Left kidney (tissue), 8 donors: Measurements from ENCODE around the gene CAPSL. TPM values are rescaled to one million over a fixed set of nuclear protein-coding genes. Genes with fewer than 3 reads are reported as not detected.
"Not testable (repeated sequence)": the region's sequence is repeated elsewhere in the genome, so short reads cannot be mapped to it uniquely, and the experiment has no call there.

Experiments
- DNase-seq: peaks from one replicate; pipeline ENCODE4 v3.0.0-alpha.2; 2013
- long read RNA-seq, 8 donors: transcript quantifications; one replicate each; lab custom pipeline, GENCODE V29; 2026
- polyA plus RNA-seq: library from polyadenylated mRNA; unstranded; fragments of 120-200 nt; gene quantifications from one replicate; pipeline ENCODE4 v1.2.1, GENCODE V29; 2013; ENCODE audit not compliant: insufficient read length

CAPSL gene
- 5.5 TPM for polyA plus RNA-seq
- long read RNA-seq, donor 1, partial matches to known transcripts, result 0 of 1 reads
- long read RNA-seq, donor 1, other reads (novel, unspliced or antisense), result 0 of 1 reads
- long read RNA-seq, donor 2, partial matches to known transcripts, result 0 of 2 reads
- long read RNA-seq, donor 2, other reads (novel, unspliced or antisense), result 0 of 2 reads
- long read RNA-seq, donor 3, partial matches to known transcripts, result 0 of 2 reads
- long read RNA-seq, donor 3, other reads (novel, unspliced or antisense), result 0 of 2 reads
- long read RNA-seq, donor 4, partial matches to known transcripts, result 0 of 1 reads
- long read RNA-seq, donor 4, other reads (novel, unspliced or antisense), result 0 of 1 reads
- long read RNA-seq, donor 5, transcript CAPSL-201 (5 exons, 969 nt), result major isoform, 14 of 15 reads
- long read RNA-seq, donor 5, partial matches to known transcripts, result 0 of 15 reads
- long read RNA-seq, donor 5, other reads (novel, unspliced or antisense), result 0 of 15 reads
- long read RNA-seq, donor 6, partial matches to known transcripts, result 0 of 2 reads
- long read RNA-seq, donor 6, other reads (novel, unspliced or antisense), result 0 of 2 reads
- long read RNA-seq, donor 7, transcript CAPSL-201 (5 exons, 969 nt), result major isoform, 5 of 7 reads
- long read RNA-seq, donor 7, partial matches to known transcripts, result 0 of 7 reads
- long read RNA-seq, donor 7, other reads (novel, unspliced or antisense), result 0 of 7 reads
- long read RNA-seq, donor 8, partial matches to known transcripts, result 0 of 1 reads
- long read RNA-seq, donor 8, other reads (novel, unspliced or antisense), result 0 of 1 reads

GRCh38 chr5:35938568-35939227 is at the start of gene CAPSL:
Gene CAPSL, minus strand, starts transcription at chr5:35938622. Its CDS starts 17,502 bp downstream, at chr5:35921120.
- DNase-seq, result peak; percentile 94

DNA sequence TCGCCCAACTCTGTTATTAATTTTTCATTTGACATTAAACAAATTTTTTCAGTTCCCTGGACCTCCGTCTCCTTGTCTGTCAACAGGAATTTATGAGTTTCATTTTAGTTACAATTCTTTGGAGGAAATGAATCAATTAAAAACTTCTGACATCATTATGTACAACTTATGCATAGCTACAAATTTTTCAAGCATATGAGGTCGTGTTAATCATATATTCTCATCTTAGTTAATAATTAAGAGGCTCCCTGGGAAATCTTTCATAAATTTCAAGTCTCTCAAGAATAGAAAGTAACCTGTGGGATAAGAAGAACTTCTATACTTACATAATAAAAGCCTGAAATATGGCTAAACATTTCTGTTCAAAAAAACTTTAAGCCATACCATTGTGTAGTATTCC is 49.4 kb upstream of the CAPSL start:
- peak; percentile 8 for DNase-seq

DNA sequence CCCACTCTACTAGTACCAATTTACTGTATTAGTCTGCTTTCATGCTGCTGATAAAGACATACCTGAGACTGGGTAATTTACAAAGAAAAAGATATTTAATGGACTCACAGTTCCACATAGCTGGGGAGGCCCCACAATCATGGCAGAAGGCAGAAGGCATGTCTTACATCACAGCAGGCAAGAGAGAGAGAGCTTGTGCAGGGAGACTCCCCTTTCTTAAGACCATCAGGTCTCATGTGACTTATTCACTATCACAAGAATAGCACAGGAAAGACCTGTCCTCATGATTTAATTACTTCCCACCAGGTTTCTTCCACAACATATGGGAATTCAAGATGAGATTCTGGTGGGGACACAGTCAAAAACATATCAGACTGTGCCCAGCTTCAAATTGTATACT is 41.3 kb upstream of the CAPSL start:
- DNase-seq, result no peak

GRCh38 chr5:35976859-35977258 is 38.4 kb upstream of the CAPSL start:
- DNase-seq, result not testable (repeated sequence)

- no peak for DNase-seq
Measured at GRCh38 chr5:35974570-35974969, 36.1 kb upstream of the CAPSL start.

DNA sequence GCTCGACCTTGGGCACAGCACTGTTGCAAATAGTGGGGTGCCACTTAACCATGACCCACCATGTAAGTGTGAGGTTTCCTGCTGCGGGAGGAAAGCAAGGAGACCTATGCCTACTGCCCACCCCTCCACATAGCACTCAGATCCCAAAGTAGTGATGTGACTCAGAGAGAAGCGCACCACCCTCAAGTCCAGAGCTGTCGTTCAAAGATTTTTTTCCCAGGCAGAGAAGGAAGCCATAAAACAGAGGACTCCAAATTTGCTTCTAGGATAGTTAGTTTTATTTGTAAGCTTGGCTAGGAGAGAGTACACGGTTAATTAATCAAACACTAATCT is 33.4 kb upstream of the CAPSL start:
- DNase-seq, result no peak

DNA sequence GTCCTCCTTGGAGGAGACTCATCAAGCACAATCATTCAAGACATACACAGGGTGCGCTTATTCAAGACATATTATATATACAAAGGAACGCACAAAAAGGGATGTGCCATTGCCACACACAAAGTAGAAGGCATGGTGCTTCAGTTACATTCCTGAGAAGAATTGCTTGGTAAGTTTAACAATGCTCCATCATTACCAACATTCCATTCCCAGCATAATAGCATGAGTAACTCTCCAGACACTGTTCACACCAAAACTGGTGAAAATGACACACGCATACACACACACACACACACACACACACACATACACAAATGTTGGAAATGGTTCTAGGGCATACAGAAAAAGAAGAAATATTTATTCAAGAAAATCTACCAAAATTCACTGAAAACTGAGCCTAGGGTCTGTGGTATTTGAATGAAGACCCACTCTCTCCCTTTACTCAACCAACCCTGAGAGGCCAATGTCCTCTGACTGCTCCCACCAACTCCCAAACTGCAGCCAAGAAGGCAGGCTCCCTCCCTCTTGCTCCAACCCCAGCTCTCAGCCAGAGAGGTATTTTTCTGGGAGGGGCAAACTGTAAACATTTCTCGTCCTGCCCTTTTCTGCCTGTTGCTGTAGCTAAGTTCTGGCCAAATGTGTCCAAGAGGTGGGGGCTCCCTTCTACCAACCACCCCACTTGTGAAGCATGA is 32.9 kb upstream of the CAPSL start:
- DNase-seq, result no peak

DNA sequence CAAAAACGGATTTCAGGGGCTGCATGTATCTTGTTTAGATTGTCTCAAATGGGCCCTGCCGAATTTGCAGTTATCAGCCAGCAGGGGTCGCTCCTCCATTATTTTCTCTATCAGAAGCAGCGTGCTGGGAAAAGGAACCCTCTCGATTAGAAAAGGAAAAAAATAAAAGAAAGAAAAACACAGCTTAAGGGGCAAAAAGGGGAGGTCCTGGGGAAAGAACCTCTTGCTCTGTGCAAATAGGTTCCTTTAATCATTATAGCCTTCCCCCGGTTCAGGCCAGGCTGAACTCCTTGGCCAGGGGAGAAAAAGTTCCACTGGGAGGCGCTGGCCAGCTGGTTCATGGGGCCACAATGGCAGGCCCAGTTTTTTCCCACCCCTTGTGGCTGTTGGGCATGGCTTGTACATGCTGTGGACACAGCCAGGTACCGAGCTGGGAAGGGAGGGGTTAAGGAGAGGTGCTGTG is 25.0 kb upstream of the CAPSL start:
- no peak for DNase-seq

GRCh38 chr5:35960328-35960727 is 21.9 kb upstream of the CAPSL start:
- no peak for DNase-seq

DNA sequence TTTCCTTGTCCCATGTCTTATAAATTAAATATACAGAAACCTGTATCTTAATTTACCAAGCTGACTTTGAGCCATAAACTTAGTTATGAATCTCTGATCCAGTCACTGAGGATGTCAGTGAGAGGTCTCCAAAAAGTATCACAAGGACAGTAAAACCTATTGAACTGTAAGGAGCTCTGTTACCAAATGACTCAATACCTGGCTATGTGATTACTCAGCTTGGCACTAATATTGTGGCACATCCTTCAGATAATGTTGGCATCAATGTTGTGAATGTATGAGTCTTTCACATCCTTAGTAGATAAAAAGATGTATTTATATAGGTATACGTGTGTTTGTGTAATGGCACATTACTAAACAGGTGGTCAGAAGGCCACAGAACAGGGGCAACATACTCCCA is 18.0 kb upstream of the CAPSL start:
- DNase-seq, result no peak

- DNase-seq, result no peak
Measured at GRCh38 chr5:35954175-35954574, 15.8 kb upstream of the CAPSL start.

GRCh38 chr5:35947085-35947484 is 8.7 kb upstream of the CAPSL start:
- DNase-seq, result no peak

DNA sequence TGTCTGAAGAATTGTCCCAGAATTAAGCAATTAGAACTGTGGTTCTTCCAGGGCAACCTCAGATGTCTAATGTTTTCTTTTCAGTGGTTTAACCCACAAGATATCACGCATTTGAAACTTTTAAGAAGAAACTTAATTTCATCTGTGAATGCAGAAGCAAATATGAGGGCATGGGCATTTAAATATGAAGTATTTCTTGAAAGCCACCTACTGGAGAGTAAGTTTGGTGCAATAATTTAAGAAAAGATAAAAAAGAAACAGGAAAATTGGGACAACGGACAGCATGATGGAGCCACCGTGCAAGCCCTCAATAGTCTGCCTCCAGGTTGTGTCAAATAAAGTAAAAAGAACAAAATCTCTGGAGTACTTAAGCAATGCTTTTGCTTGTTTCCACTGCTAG is 1.2 kb upstream of the CAPSL start:
- no peak for DNase-seq

DNA sequence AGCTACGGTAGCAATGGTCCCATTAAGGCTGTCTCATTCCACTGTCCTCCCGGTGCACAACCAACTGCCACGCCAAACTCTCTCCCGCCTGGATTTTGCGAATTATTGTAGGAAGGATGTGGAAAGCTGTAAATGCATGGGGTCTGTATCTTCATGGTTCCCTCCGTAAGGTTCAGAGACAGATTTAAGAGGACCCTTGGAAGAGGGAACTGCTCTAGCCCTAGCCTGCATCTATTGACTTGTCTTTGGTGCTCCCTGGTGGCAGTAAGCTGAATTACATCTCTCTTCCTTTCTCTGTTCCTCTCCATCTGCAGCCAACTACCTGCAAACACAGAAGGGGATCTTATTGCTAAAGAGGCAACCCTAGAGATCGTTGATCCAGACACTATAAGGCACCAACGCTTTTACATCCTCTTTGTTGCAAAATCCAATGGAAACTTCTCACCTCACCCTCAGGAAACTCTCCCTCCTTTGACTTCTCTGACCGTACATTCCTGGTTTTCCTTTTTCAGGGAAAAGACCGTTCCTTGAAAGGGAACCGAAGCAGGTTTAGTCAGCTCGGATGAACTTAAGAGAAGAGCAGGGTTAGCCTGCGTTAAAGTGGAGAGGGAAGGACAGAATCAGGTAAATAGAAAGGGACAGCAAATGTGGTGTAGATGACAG is 11.9 kb downstream of the CAPSL start:
- DNase-seq, result peak; percentile 68

DNA sequence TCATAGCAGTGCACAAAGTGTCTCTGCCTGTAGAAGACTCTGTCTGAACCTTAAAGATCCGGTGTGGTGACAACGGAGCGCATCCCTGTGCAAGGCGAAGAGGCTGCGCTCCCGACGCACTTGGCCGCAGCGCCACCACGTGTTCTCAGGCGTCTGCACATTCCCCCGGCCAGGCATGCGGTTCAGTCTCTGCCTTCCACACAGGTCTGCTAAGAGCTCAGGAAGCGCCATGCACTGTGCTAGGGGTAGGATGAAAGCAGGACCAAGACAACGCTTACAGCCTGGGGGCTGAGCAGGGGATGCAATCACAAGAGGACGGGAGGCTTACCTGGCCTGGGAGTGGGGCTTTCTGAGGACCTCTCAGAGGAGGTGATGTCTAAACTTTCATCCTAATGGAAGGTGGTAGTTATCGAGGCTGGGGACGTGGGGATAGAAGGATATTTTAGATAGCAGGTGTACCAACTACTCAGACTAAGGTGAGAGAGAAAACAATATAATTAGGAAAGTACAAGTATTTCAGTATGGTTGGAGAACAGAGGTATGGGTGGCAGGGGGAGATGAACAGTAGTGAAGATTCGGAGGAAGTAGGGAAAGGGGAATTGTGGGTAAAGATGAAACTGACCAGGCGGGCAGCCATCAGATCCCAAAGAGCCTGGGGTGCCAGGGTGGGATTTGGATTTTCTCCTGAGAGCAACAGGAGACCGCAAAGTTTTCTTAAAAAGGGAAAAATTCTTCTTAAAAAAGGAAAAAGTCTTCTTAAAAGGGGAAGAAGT is 13.3 kb downstream of the CAPSL start:
- DNase-seq, result peak; percentile 52

GRCh38 chr5:35924122-35924949 is 14.1 kb downstream of the CAPSL start:
- DNase-seq, result no peak

DNA sequence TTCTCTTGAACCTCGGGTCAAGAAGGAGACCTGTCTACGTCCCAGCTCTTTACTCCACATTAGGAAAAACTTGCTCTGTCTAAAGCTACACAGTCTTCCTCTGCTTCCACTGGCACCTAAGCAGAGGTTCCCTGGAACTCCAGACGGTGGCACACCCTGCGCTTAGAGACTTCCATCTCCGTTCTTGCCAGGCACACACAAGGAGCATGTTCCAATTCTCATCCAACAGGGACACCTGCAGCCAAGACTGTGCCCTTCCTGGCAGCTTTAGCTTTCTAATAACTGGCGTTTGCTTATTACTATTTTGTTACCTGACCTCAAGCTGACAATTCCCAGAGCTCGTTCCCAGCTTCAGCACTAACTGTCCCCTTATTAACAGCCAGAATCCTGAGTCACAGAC is 16.0 kb downstream of the CAPSL start:
- no peak for DNase-seq

GRCh38 chr5:35921930-35922329 is 16.5 kb downstream of the CAPSL start:
- no peak for DNase-seq

GRCh38 chr5:35920890-35921289 is 17.5 kb downstream of the CAPSL start:
- no peak for DNase-seq

- DNase-seq, result no peak
Measured at GRCh38 chr5:35919191-35919590, 19.2 kb downstream of the CAPSL start.
